ENCODE measurements around the gene TMEM175. TPM values are rescaled to one million over a fixed set of nuclear protein-coding genes. Genes with fewer than 3 reads are reported as not detected.

Gene TMEM175
- total and polyA plus RNA-seq, 2 donors from 2014 or later = 26.0 to 31.1 TPM

DNA sequence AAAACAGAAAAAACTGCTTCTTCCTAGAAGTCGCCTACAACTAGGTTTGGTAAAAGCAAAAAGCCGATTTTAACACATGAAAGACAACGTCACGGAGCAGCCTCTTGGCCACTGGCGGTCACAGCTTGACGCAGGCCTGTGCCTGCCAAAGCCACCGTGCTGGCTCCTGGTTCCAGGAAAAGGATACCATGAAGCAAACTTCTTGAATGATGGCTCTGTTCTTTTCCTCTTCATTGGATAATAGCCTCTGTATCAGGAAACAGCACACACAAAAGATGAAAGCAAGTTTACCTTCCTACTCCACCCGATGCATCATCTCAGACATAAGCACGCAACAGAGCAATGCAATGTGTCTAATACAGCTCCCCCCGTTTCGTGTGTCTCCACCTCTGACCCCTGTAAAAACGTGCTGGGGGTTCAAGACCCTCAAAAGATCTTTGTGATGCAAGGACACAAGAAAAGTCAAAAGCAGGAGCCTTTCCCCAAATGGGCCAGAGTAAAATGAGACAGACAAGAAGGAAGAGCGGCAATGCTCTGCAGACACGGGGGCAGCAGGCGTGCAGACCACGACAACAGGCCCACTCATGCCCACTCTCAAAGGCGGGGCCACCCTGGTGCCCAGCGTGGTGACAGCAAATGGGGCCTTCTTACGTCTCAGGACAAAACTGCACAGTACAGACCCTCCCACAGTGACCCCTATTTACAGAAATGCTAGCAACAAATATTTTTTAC lies 19.5 kb upstream of the TMEM175 start:
- FAIRE-seq = no peak
- no peak overlapping the region for H3K4me3 ChIP-seq (ENCODE audit: low read length in 3 of 3)
- no peaks in the 10 kb centered on the region for H3K27me3 ChIP-seq (ENCODE audit: control insufficient read depth, insufficient read depth, low read length)
- peak in 1 of 5 donors; percentile 60 for DNase-seq
- peaks cover 0 to 3% (median 0%) of the 10 kb centered on the region in 3 donors for H3K4me1 ChIP-seq (ENCODE audit: control insufficient read depth in 2 of 3, insufficient read depth in 2 of 3, low read depth in 1 of 3, low read length in 3 of 3)
- peaks cover 0 to 20% (median 8%) of the 10 kb centered on the region in 3 donors for H3K36me3 ChIP-seq (ENCODE audit: control insufficient read depth in 2 of 3, insufficient read depth in 3 of 3, low read length in 3 of 3)
- intact Hi-C loops (cut with DNase I) = no loop called here
- no peaks in the 10 kb centered on the region for H3K9me3 ChIP-seq (ENCODE audit: control insufficient read depth in 2 of 3, insufficient read depth in 1 of 3, low read length in 3 of 3)
- peak overlapping the region in 1 of 2 donors; percentile 32 for H3K27ac ChIP-seq (ENCODE audit: low read depth in 2 of 2, low read length in 2 of 2)
- no peak overlapping the region for H3K9ac ChIP-seq (ENCODE audit: low read length in 3 of 3)
- TF ChIP-seq, protein P1, sequence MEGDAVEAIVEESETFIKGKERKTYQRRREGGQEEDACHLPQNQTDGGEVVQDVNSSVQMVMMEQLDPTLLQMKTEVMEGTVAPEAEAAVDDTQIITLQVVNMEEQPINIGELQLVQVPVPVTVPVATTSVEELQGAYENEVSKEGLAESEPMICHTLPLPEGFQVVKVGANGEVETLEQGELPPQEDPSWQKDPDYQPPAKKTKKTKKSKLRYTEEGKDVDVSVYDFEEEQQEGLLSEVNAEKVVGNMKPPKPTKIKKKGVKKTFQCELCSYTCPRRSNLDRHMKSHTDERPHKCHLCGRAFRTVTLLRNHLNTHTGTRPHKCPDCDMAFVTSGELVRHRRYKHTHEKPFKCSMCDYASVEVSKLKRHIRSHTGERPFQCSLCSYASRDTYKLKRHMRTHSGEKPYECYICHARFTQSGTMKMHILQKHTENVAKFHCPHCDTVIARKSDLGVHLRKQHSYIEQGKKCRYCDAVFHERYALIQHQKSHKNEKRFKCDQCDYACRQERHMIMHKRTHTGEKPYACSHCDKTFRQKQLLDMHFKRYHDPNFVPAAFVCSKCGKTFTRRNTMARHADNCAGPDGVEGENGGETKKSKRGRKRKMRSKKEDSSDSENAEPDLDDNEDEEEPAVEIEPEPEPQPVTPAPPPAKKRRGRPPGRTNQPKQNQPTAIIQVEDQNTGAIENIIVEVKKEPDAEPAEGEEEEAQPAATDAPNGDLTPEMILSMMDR (IDR thresholded peaks at IDR 0.05; ENCODE audit: borderline replicate concordance, extremely low read depth, insufficient read depth) = no peak

DNA sequence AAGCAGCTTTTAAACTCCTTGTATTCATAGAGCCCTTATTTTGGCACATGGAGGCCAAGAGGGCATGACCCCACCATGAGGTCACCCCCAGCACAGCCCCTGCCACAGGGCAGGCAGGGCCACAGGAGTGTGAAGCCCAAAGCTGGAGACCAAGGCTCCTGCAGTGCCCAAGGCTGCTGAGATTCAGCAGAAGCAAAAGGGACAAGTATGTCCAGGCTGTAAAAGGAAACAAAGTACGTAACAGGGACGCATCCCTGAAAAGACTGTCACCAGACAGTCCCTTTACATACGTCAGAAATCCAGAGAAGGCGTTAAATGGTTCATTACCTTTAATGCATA lies 19.0 kb upstream of the TMEM175 start:
- intact Hi-C loops (cut with DNase I) = no loop called here
- Histone ChIP-seq H3K4me1 (ENCODE audit: control insufficient read depth in 2 of 3, insufficient read depth in 2 of 3, low read depth in 1 of 3, low read length in 3 of 3) (peaks cover 0 to 3% (median 0%) of the 10 kb centered on the region in 3 donors), H3K27me3 (ENCODE audit: control insufficient read depth, insufficient read depth, low read length) (no peaks in the 10 kb centered on the region), H3K9ac (ENCODE audit: low read length in 3 of 3) (no peak overlapping the region), H3K9me3 (ENCODE audit: control insufficient read depth in 2 of 3, insufficient read depth in 1 of 3, low read length in 3 of 3) (no peaks in the 10 kb centered on the region), H3K27ac (ENCODE audit: low read depth in 2 of 2, low read length in 2 of 2) (no peak overlapping the region), H3K4me3 (ENCODE audit: low read length in 3 of 3) (no peak overlapping the region), H3K36me3 (ENCODE audit: control insufficient read depth in 2 of 3, insufficient read depth in 3 of 3, low read length in 3 of 3) (peaks cover 0 to 20% (median 8%) of the 10 kb centered on the region in 3 donors)
- peak in 4 of 5 donors; percentile 30 to 39 (median 34) for DNase-seq
- TF ChIP-seq, protein P1 (IDR thresholded peaks at IDR 0.05; ENCODE audit: borderline replicate concordance, extremely low read depth, insufficient read depth) = no peak
- no peak for FAIRE-seq

DNA sequence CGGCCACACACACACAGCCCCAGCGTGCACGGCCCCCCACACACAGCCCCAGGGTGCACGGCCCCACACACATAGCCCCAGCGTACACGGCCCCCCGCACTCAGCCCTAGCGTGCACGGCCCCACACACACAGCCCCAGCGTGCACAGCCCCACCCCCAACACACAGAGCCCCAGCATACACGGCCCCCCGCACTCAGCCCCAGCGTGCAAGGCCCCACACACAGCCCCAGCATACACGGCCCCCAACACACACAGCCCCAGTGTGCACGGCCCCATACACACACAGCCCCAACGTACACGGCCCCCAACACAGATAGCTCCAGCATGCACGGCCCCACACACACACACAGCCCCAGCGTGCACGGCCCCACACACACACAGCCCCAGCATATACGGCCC lies 17.7 kb upstream of the TMEM175 start:
- TF ChIP-seq, protein P1 (IDR thresholded peaks at IDR 0.05; ENCODE audit: borderline replicate concordance, extremely low read depth, insufficient read depth) = no peak
- FAIRE-seq (no peak), DNase-seq (peak in 2 of 5 donors; percentile 43 to 45)
- H3K9me3 ChIP-seq (ENCODE audit: control insufficient read depth in 2 of 3, insufficient read depth in 1 of 3, low read length in 3 of 3) = peaks cover 0 to 2% (median 0%) of the 10 kb centered on the region in 3 donors
- H3K4me1 ChIP-seq (ENCODE audit: control insufficient read depth in 2 of 3, insufficient read depth in 2 of 3, low read depth in 1 of 3, low read length in 3 of 3) = peaks cover 0 to 3% (median 0%) of the 10 kb centered on the region in 3 donors
- H3K27ac ChIP-seq (ENCODE audit: low read depth in 2 of 2, low read length in 2 of 2) = no peak overlapping the region
- no peak overlapping the region for H3K4me3 ChIP-seq (ENCODE audit: low read length in 3 of 3)
- peaks cover 0 to 20% (median 8%) of the 10 kb centered on the region in 3 donors for H3K36me3 ChIP-seq (ENCODE audit: control insufficient read depth in 2 of 3, insufficient read depth in 3 of 3, low read length in 3 of 3)
- no peak overlapping the region for H3K9ac ChIP-seq (ENCODE audit: low read length in 3 of 3)
- H3K27me3 ChIP-seq (ENCODE audit: control insufficient read depth, insufficient read depth, low read length) = no peaks in the 10 kb centered on the region
- intact Hi-C loops (cut with DNase I) = no loop called here

All from kidney (tissue), 14 donors.